ENCODE data around the gene CFAP65. TPM values are rescaled to one million over a fixed set of nuclear protein-coding genes. Genes with fewer than 3 reads are reported as not detected.
A peak's percentile ranks its signal among the peaks of the same experiment; 100 is the strongest.

The CFAP65 gene
- total and polyA plus RNA-seq, 2 of the 13 experiments (the other 11 are each of a cell fraction or from before 2014, with no cell fraction given) = 0.05 TPM; not detected in 1

- peak; percentile 31; the same call in 1 of the 2 replicates for TF ChIP-seq BCL3 (CRISPR knock-in tag; IDR thresholded peaks at IDR 0.05)
- no peak for TF ChIP-seq SIX4 (CRISPR knock-in tag; IDR thresholded peaks at IDR 0.05)
- TF ChIP-seq ETV5 (CRISPR knock-in tag; IDR thresholded peaks at IDR 0.05; ENCODE audit: borderline replicate concordance) = peak; percentile 30; the same call in 1 of the 2 replicates
- TF ChIP-seq FOXP4 (CRISPR knock-in tag; IDR thresholded peaks at IDR 0.05) = peak; percentile 83
- peak; percentile 61 for TF ChIP-seq KAT8 (CRISPR knock-in tag; IDR thresholded peaks at IDR 0.05)
- TF ChIP-seq MXD4 (CRISPR knock-in tag; IDR thresholded peaks at IDR 0.05) = peak; percentile 52; the same call in 1 of the 2 replicates
- TF ChIP-seq ZNF800 (CRISPR knock-in tag; IDR thresholded peaks at IDR 0.05) = peak; percentile 95
- TF ChIP-seq GABPB1 (CRISPR knock-in tag; IDR thresholded peaks at IDR 0.05) = peak; percentile 74; the same call in 1 of the 2 replicates
- 0 out of 2 replicates have a peak, but pooled peaks have one; percentile 70 for TF ChIP-seq ZNF441 (CRISPR knock-in tag; IDR thresholded peaks at IDR 0.05; ENCODE audit: borderline replicate concordance)
- TF ChIP-seq UBTF (CRISPR knock-in tag; IDR thresholded peaks at IDR 0.05) = peak; percentile 97
- peak; percentile 81 for TF ChIP-seq PATZ1 (CRISPR knock-in tag; IDR thresholded peaks at IDR 0.05)
- TF ChIP-seq DZIP1 (CRISPR knock-in tag; IDR thresholded peaks at IDR 0.05) = 0 out of 2 replicates have a peak, but pooled peaks have one; percentile 6
- 0 out of 2 replicates have a peak, but pooled peaks have one; percentile 13 for TF ChIP-seq ZNF772 (CRISPR knock-in tag; IDR thresholded peaks at IDR 0.05)
- TF ChIP-seq MED1 (CRISPR knock-in tag; IDR thresholded peaks at IDR 0.05) = peak; percentile 71
- TF ChIP-seq FOXP1 (IDR thresholded peaks at IDR 0.05) = no peak
- peak; percentile 43; the same call in 1 of the 2 replicates for TF ChIP-seq FOXP1 (CRISPR knock-in tag; IDR thresholded peaks at IDR 0.05)
Measured at GRCh38 chr2:219058541-219059374, 17.4 kb upstream of the CFAP65 start (continued).

Data from HepG2 (cell line).